Lower lobe of right lung (tissue), 2 donors: ENCODE data around the gene AEBP1. TPM values are rescaled to one million over a fixed set of nuclear protein-coding genes. Genes with fewer than 3 reads are reported as not detected.
A peak's percentile ranks its signal among the peaks of the same experiment; 100 is the strongest.

Source experiments
- ATAC-seq, 2 donors: fragments of 200-7000 bp; cut with Tn5 transposase; one replicate each; pipeline ENCODE4 v1.9.1; 2020 to 2022; ENCODE audit warnings: mild to moderate bottlenecking in 2 of 2, moderate library complexity in 2 of 2
- DNase-seq: peaks from one replicate; pipeline ENCODE4 v3.0.0-alpha.2; 2020
- H3K27ac ChIP-seq: fragments of 200-600 bp; one replicate; pipeline ENCODE4 v1.8.0; 2022
- H3K27me3 ChIP-seq: fragments of 200-600 bp; one replicate; pipeline ENCODE4 v1.8.0; 2022; ENCODE audit warnings: low read depth
- H3K36me3 ChIP-seq: fragments of 200-600 bp; one replicate; pipeline ENCODE4 v1.8.0; 2022; ENCODE audit warnings: mild to moderate bottlenecking
- H3K4me1 ChIP-seq: fragments of 200-600 bp; one replicate; pipeline ENCODE4 v1.8.0; 2022
- H3K4me3 ChIP-seq: fragments of 200-600 bp; one replicate; pipeline ENCODE4 v1.8.0; 2022; ENCODE audit warnings: mild to moderate bottlenecking
- H3K9me3 ChIP-seq: fragments of 200-600 bp; one replicate; pipeline ENCODE4 v1.8.0; 2022
- CTCF ChIP-seq: fragments of 200-600 bp; IDR thresholded peaks from one replicate; pipeline ENCODE4 v1.8.0; 2022; ENCODE audit warnings: antibody characterized with exemption, mild to moderate bottlenecking
- intact Hi-C: fragments of 100-400 bp; cut with DNase I; formaldehyde crosslinking; loops from one replicate; pipeline ENCODE4 v1.11.0; 2022
- total RNA-seq: library from RNA; stranded (reverse); fragmentation: NEBNext Ultra II Directional; extraction: Animal tissue kit (Norgen Biotek cat#: 25700); gene quantifications from one replicate; pipeline ENCODE4 v1.2.1, GENCODE V29; 2021
- donor health status: DM: no; HTN: yes; CAD: no; lungs with severe emphysema.

AEBP1 gene
- total RNA-seq, 1 donor from 2014 or later = 82.5 TPM

- no peak for ATAC-seq
- no peak for DNase-seq
- Histone ChIP-seq H3K36me3 (peaks cover 5% of the 10 kb centered on the region), H3K4me3 (no peak overlapping the region), H3K27me3 (peaks cover 20% of the 10 kb centered on the region), H3K27ac (peak overlapping the region; percentile 67), H3K4me1 (peaks cover 4% of the 10 kb centered on the region), H3K9me3 (no peaks in the 10 kb centered on the region)
- TF ChIP-seq CTCF = no peak
- intact Hi-C loops = no loop called here
Measured at GRCh38 chr7:44101966-44102845, 1.9 kb upstream of the AEBP1 start.

GRCh38 chr7:44102846-44103565 is 1.1 kb upstream of the AEBP1 start:
- H3K4me1 ChIP-seq = peaks cover 4% of the 10 kb centered on the region
- H3K27ac ChIP-seq = peak overlapping the region; percentile 67
- no peaks in the 10 kb centered on the region for H3K9me3 ChIP-seq
- DNase-seq (no peak), ATAC-seq (no peak)
- H3K27me3 ChIP-seq = peaks cover 20% of the 10 kb centered on the region
- intact Hi-C loops = no loop called here
- no peak for TF ChIP-seq CTCF
- no peak overlapping the region for H3K4me3 ChIP-seq
- peaks cover 10% of the 10 kb centered on the region for H3K36me3 ChIP-seq

- H3K27me3 ChIP-seq = peaks cover 20% of the 10 kb centered on the region
- H3K27ac ChIP-seq = peak overlapping the region; percentile 67
- H3K4me3 ChIP-seq = peak overlapping the region; percentile 59
- no peak for DNase-seq
- no peaks in the 10 kb centered on the region for H3K9me3 ChIP-seq
- intact Hi-C loops = no loop called here
- peaks cover 4% of the 10 kb centered on the region for H3K4me1 ChIP-seq
- TF ChIP-seq CTCF = no peak
- no peak for ATAC-seq
- peaks cover 16% of the 10 kb centered on the region for H3K36me3 ChIP-seq
Measured at GRCh38 chr7:44103566-44103922, 601 bp upstream of the AEBP1 start.

- H3K27me3 ChIP-seq = peaks cover 20% of the 10 kb centered on the region
- peak overlapping the region; percentile 81 for H3K27ac ChIP-seq
- H3K4me1 ChIP-seq = peaks cover 4% of the 10 kb centered on the region
- ATAC-seq (peak; percentile 3 to 15), DNase-seq (no peak)
- no peak for TF ChIP-seq CTCF
- intact Hi-C loops = no loop called here
- H3K4me3 ChIP-seq = peak overlapping the region; percentile 59
- H3K36me3 ChIP-seq = peaks cover 30% of the 10 kb centered on the region
- no peaks in the 10 kb centered on the region for H3K9me3 ChIP-seq
Measured at GRCh38 chr7:44104860-44105771, 971 bp downstream of the AEBP1 start.

GRCh38 chr7:44105832-44106231 is 1.7 kb downstream of the AEBP1 start:
- no peak for TF ChIP-seq CTCF
- ATAC-seq (no peak), DNase-seq (no peak)
- H3K9me3 ChIP-seq = no peaks in the 10 kb centered on the region
- peaks cover 4% of the 10 kb centered on the region for H3K4me1 ChIP-seq
- H3K27me3 ChIP-seq = peaks cover 20% of the 10 kb centered on the region
- peaks cover 37% of the 10 kb centered on the region for H3K36me3 ChIP-seq
- H3K4me3 ChIP-seq = peak overlapping the region; percentile 59
- intact Hi-C loops = no loop called here
- H3K27ac ChIP-seq = peak overlapping the region; percentile 81
